GM10248 (cell line): ENCODE data around the gene FOXP3.

ENCODE experiments used
- CTCF ChIA-PET: fragments of 300-600 bp; sonication (Branson Sonifier 250); formaldehyde crosslinking; extraction: SDS; loops from one replicate; lab custom pipeline; 2021; ENCODE audit warnings: antibody characterized with exemption; lab: Yijun Ruan, JAX
- POLR2A ChIA-PET: fragments of 350-650 bp; sonication (Branson Sonifier 250); formaldehyde crosslinking; extraction: SDS; loops from one replicate; lab custom pipeline; 2020; ENCODE audit warnings: antibody characterized with exemption; lab: Yijun Ruan, JAX
- DNase-seq: peaks from one replicate; pipeline ENCODE4 v3.0.0; 2012; ENCODE audit errors: extremely low spot score
- CTCF ChIP-seq: IDR thresholded peaks from 2 replicates; pipeline ENCODE4 v1.5.1; 2012; ENCODE audit warnings: mild to moderate bottlenecking, low read depth; ENCODE audit errors: extremely low read depth, missing control alignments, control extremely low read depth

Gene FOXP3

GRCh38 chrX:49203536-49203935, 61.0 kb downstream of the FOXP3 start:
- POLR2A ChIA-PET: no interaction called here
- CTCF ChIA-PET: interaction anchor here (2.3 kb wide), 1 partner anchor 11 kb away, joined by 11 read pairs; no protein-coding TSS in a partner anchor
- no peak for DNase-seq
- no peak for TF ChIP-seq CTCF

GRCh38 chrX:49202022-49202421, 62.5 kb downstream of the FOXP3 start:
- ChIA-PET POLR2A (no interaction called here), CTCF (interaction anchor here (2.3 kb wide), 1 partner anchor 10 kb away, joined by 11 read pairs; no protein-coding TSS in a partner anchor)
- no peak for TF ChIP-seq CTCF
- DNase-seq: no peak
